Measurements from ENCODE around the gene AGO3.

DNA sequence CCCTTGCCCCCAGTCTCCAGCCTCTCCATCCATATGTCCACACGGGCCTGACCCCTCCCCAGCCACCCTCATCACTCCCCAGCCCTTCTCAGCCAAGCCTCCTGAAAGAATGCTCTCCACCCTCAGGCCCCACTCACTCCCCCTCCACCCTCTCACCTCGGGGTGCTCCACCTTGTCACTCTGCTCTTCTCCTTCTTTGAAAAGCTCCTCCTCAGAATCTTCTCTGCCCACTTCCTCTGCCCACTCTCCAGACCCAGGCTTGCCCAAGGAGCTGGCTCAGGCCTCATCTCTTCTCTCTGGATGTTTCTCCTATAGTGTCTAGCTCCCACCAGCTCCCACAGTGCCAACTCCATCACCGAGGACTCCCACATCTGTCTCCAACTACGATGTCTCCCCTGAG, 180.2 kb downstream of the AGO3 start:
- TF ChIP-seq CTCF (IDR thresholded peaks at IDR 0.05; ENCODE audit: low read length) (no peak), EZH2 (IDR thresholded peaks at IDR 0.05; ENCODE audit: borderline replicate concordance, low read length) (no peak)
